ENCODE results near the gene CLEC20A.

Gene CLEC20A

DNA sequence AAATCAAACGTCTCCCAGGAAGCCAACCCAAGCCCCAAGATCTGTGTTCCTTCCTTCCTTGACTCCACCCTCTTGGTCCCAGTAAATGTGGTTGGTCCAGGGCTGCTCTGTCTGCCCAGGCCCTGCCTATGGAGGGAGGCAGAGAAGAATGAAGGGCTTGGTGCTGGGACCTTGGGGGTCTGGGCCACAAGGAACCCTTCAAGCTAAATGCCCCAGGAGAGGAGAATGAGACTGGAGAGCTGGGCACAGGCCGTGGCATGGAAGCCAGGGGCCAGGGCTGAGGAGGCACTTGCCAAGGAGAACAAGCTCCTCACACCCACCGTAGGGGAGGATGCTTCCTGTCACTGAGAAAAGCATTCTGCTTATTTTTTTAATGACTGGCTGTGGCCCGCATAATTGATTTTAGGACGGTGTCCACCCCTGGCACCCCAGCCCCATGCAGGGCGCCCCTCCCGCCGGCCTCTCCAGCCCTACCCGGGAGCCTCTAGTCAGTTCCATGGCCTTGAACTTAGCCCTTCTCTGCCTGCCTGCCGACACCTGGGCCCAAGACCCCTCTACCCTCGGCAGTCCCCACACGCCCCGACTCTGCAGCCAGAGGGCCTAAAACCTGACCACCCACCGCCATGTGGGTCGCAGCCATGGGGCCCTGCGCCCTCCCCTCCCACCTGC is 889 bp downstream of the CLEC20A start:
- DNase-seq (ENCODE audit: low read depth, low spot score), result no peak
- POLR2A ChIA-PET, result no interaction called here
- CTCF ChIA-PET, result interaction anchor here (0.8 kb wide), 1 partner anchor 185 kb away, joined by 3 read pairs; no protein-coding TSS in a partner anchor
- no peak overlapping the region for H3K4me3 ChIP-seq (ENCODE audit: low read depth, low read length)
- TF ChIP-seq, protein P1, sequence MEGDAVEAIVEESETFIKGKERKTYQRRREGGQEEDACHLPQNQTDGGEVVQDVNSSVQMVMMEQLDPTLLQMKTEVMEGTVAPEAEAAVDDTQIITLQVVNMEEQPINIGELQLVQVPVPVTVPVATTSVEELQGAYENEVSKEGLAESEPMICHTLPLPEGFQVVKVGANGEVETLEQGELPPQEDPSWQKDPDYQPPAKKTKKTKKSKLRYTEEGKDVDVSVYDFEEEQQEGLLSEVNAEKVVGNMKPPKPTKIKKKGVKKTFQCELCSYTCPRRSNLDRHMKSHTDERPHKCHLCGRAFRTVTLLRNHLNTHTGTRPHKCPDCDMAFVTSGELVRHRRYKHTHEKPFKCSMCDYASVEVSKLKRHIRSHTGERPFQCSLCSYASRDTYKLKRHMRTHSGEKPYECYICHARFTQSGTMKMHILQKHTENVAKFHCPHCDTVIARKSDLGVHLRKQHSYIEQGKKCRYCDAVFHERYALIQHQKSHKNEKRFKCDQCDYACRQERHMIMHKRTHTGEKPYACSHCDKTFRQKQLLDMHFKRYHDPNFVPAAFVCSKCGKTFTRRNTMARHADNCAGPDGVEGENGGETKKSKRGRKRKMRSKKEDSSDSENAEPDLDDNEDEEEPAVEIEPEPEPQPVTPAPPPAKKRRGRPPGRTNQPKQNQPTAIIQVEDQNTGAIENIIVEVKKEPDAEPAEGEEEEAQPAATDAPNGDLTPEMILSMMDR (IDR thresholded peaks at IDR 0.05; ENCODE audit: insufficient read depth, low read length, missing control alignments), result no peak

DNA sequence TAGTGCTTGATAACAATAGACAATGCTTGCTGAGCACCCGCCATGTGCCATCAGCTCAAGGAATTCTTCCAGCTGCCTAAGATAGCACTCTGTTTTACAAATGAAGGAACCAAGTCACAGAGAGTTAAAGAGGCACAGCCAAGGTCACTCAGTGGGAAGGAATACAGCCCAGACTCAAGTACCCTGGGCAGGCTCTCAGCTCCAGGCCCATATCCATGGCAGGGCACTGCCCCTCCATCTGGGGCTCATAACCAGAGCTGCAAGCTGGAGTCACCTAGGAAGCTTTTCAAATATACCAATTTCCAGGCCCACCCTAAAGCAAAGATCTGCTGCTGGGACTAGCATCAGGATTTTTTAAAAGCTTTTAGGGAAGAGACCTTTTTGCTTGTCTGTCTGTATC is 1.6 kb downstream of the CLEC20A start:
- TF ChIP-seq, protein P1 (IDR thresholded peaks at IDR 0.05; ENCODE audit: insufficient read depth, low read length, missing control alignments), result no peak
- DNase-seq (ENCODE audit: low read depth, low spot score), result no peak
- ChIA-PET CTCF (interaction anchor here (0.8 to 1.5 kb wide), 7 partner anchors 9 to 508 kb away, joined by 3 to 6 read pairs (median 3); no protein-coding TSS in a partner anchor), POLR2A (no interaction called here)
- no peak overlapping the region for H3K4me3 ChIP-seq (ENCODE audit: low read depth, low read length)

DNA sequence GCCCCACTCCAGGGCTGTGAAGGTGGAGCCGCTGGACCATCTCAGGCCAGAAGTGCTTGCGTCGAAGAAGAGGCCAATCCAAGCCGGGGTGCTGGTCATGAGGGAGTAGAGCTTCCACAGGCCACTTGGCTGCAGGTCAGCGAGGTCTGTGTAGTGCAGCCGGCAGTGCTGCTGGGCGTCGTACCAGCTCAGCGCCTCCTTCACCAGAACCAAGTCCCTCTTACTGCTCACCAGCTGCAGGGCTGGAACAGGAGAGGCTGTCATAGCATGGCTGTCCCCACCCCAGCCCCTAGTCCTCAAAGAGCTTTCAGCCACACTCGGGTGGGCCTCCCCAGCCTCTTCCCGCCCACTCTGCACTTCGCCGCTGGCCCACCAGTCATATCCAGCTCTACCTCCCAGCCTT is 2.2 kb downstream of the CLEC20A start:
- no peak for DNase-seq (ENCODE audit: low read depth, low spot score)
- TF ChIP-seq, protein P1 (IDR thresholded peaks at IDR 0.05; ENCODE audit: insufficient read depth, low read length, missing control alignments), result no peak
- ChIA-PET CTCF (interaction anchor here (0.8 to 1.5 kb wide), 6 partner anchors 9 to 508 kb away, joined by 3 to 6 read pairs (median 4); no protein-coding TSS in a partner anchor), POLR2A (no interaction called here)
- no peak overlapping the region for H3K4me3 ChIP-seq (ENCODE audit: low read depth, low read length)

DNA sequence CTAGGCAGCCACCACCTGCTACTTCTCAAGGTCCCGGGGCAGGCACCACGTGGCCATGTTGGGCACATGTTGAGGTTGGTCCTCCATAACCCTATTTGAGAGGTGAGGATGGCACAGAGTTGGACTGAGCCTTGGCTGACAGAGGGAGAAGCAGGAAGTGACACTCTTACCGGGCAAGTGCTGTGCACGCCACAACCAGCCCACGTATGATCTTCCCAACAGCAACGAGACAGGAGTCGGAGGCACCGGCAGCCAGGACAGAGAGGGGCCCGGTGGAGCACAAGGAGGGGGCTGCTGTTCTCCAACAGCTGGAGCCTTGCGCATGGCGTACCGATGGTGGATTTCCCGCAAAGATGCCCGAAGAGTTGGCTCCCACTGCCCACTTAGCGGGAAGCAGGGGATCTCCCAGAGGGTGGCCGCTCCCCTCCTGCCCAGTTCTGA is 3.4 kb downstream of the CLEC20A start:
- TF ChIP-seq, protein P1 (IDR thresholded peaks at IDR 0.05; ENCODE audit: insufficient read depth, low read length, missing control alignments), result no peak
- no peak for DNase-seq (ENCODE audit: low read depth, low spot score)
- CTCF ChIA-PET, result interaction anchor here (1.7 to 11.0 kb wide), 2 partner anchors 7 to 10 kb away, joined by 5 to 125 read pairs; no protein-coding TSS in a partner anchor
- H3K4me3 ChIP-seq (ENCODE audit: low read depth, low read length), result no peak overlapping the region
- POLR2A ChIA-PET, result no interaction called here

DNA sequence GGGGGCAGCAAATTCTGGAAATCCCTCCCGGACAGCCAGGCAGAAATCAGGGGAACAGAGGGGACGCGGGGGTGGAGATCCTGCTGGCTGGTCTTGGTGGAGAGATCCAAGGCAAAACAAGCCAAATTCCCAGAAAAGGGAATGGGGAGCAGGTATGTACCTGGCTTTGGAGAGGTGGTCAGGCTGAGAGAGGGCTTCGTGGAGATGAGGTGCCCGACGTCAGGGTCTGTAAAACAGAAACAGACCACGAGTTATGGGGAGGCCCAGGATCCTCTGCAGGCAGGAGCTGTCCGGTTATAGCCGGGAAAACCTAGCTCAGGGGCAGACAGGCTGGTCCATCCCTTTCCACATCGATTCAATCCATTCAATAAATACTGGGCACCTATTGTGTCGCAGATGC is 4.4 kb downstream of the CLEC20A start:
- ChIA-PET POLR2A (no interaction called here), CTCF (interaction anchor here (1.7 to 11.0 kb wide), 3 partner anchors 8 to 181 kb away, joined by 5 to 125 read pairs (median 5); no protein-coding TSS in a partner anchor)
- no peak for DNase-seq (ENCODE audit: low read depth, low spot score)
- TF ChIP-seq, protein P1 (IDR thresholded peaks at IDR 0.05; ENCODE audit: insufficient read depth, low read length, missing control alignments), result no peak
- H3K4me3 ChIP-seq (ENCODE audit: low read depth, low read length), result no peak overlapping the region

DNA sequence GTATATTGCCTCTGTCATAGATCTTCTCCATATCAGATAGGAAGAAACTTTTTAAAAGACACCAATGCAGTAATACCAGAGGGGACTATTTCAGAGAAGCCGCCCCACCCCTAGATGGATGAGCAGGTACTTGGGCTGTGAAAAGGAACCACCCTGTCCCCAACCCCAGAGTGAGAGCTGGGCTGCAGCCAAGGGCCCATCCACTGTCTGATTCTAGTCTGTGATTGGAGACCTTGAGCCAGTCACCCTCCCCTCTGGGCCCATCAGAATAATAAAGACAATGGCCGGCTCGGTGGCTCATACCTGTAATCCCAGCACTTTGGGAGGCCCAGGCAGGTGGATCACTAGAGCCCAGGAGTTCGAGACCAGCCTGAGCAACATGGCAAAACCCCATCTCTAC is 5.0 kb downstream of the CLEC20A start:
- H3K4me3 ChIP-seq (ENCODE audit: low read depth, low read length), result no peak overlapping the region
- TF ChIP-seq, protein P1 (IDR thresholded peaks at IDR 0.05; ENCODE audit: insufficient read depth, low read length, missing control alignments), result no peak
- POLR2A ChIA-PET, result no interaction called here
- no peak for DNase-seq (ENCODE audit: low read depth, low spot score)
- CTCF ChIA-PET, result interaction anchor here (2.0 to 11.0 kb wide), 2 partner anchors 8 to 180 kb away, joined by 5 to 125 read pairs; no protein-coding TSS in a partner anchor
